Skin epidermis (tissue), 12 donors: Measurements from ENCODE around the gene ZNF256.
A peak's percentile ranks its signal among the peaks of the same experiment; 100 is the strongest.

Experiments
- H3K27ac ChIP-seq, 21 experiments: fragments of 200-600 bp; sonication (generic) in 11 of 21; one replicate each; pipeline ENCODE4 v1.5.0; 2020; ENCODE audit warnings: mild to moderate bottlenecking in 3 of 21, inconsistent platforms in 2 of 21, moderate library complexity in 2 of 21
- H3K4me3 ChIP-seq, 7 experiments: fragments of 200-600 bp; sonication (generic) in 2 of 7; one replicate each; pipeline ENCODE4 v1.5.0; 2020; ENCODE audit warnings: inconsistent platforms in 2 of 7, mild to moderate bottlenecking in 2 of 7, moderate library complexity in 1 of 7

ZNF256 gene

DNA sequence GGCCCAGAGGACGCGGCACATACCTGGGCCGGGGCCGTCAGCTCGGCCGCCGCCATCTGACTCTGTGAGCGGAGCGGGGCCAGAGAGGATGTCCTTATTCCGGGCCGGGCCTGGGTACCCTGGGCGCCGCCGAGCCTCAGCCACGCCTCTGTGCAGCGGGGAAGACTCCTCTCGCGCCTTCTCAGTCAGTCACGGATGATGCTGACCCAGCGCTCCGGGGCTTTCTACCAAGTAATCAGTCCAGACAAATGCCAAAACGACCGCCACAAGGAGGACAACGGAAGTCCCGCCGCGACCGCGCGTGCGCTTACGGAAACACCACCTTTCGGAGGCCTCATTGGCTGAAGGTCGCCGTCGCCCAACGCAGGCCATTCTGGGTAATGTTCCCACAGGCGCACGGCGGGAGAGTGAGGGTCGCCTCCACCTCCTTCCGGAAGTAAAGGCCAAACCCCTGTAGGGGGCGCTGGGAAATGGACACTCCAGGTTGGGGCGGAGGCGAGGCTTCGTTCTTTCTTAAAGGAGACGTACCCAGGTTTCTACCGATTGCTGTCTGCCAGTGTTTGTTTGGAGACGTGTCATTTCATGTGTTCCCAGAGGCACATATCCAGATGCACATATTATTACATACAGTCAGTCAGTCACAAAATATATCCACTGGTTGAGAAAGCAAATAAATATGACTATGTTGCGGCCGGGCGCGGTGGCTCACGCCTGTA lies at the start of gene ZNF256:
Gene ZNF256, minus strand, starts transcription at position 288 of the 716 bp plus-strand sequence. Its CDS starts 232 bp downstream, at position 56.
- H3K4me3 ChIP-seq = peak within 1 kb of the TSS; percentile 54 to 96 (median 83)
- peak within 1 kb of the TSS in 19 of 21 experiments; percentile 30 to 93 (median 82) for H3K27ac ChIP-seq

DNA sequence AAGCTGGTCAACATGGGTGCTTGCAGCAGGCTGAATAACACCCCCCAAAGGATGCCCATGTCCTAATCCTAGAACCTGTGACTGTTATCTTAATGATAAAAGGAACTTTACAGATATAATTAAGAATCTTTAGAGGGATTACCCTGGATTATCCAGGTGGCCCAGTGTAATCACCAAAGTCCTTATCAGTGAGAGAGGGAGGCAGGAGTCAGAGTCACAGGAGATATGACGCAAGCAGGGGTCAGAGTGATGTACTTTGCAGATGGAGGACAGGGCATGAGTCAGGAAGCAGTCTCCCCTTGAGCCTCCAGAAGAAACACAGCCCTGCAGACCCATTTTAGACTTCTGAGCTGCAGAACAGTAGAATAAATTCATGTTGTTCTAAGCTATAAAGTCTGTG lies 45.3 kb upstream of the ZNF256 start:
- Histone ChIP-seq H3K27ac (no peak overlapping the region), H3K4me3 (no peak overlapping the region)

- Histone ChIP-seq H3K4me3 (no peak overlapping the region), H3K27ac (no peak overlapping the region)
Measured at GRCh38 chr19:57978586-57979289, 31.2 kb upstream of the ZNF256 start.

GRCh38 chr19:57974434-57974833 lies 26.9 kb upstream of the ZNF256 start, which contains the start of gene C19orf18:
C19orf18 (minus strand) TSS chr19:57974534; CDS start chr19:57974432, 102 bp downstream.
- H3K4me3 ChIP-seq = no peak within 1 kb of the TSS
- no peak within 1 kb of the TSS for H3K27ac ChIP-seq

DNA sequence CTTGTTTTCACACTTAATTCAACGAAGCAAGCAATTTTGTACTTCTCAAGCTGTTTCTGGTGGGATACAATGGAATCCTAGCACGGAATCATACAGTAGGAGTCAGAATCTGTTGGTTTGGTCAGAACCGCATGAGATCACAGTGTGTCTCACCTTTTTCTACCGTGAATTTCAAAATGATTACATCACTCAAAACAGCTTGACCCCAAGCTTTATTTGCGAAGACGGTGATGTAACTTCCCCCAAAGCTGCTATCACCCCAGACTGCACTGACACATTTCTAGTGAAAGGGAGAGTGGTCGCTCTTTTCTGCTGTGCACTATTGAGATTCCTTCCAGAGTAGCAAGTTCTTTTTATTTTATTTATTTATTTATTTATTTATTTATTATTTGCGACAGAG lies 17.3 kb upstream of the ZNF256 start:
- no peak overlapping the region for H3K4me3 ChIP-seq

GRCh38 chr19:57961785-57962184 lies 14.3 kb upstream of the ZNF256 start:
- no peak overlapping the region for H3K27ac ChIP-seq
- H3K4me3 ChIP-seq = no peak overlapping the region

More for the DNA sequence above, 17.3 kb upstream of the ZNF256 start:
- H3K27ac ChIP-seq = no peak overlapping the region

DNA sequence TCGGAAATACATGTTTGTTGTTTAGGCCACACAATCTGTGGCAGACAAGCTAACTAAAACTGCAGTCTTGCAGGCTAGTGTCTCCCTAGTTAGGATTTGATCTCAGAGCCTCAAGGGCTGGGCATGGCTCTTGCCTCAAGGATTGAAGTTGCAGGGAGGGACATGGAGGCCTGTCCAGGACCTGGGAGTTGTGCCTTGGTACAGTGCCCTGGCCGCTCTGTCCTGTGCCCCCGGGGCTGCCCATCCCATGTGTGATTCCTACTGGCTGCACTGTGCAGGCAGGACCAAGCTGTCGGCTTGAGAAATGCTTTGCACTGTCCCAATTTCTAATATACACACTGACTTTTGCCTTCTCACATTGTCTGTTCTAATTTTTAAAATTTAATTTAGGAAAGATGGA lies 7.5 kb upstream of the ZNF256 start:
- H3K27ac ChIP-seq = no peak overlapping the region
- H3K4me3 ChIP-seq = no peak overlapping the region

GRCh38 chr19:57949702-57950101 lies 2.2 kb upstream of the ZNF256 start:
- Histone ChIP-seq H3K27ac (no peak overlapping the region), H3K4me3 (no peak overlapping the region)

GRCh38 chr19:57949296-57949695 lies 1.8 kb upstream of the ZNF256 start:
- H3K4me3 ChIP-seq = no peak overlapping the region
- H3K27ac ChIP-seq = no peak overlapping the region

- Histone ChIP-seq H3K27ac (peak overlapping the region in 19 of 21 experiments; percentile 30 to 93 (median 82)), H3K4me3 (peak overlapping the region; percentile 54 to 96 (median 83))
Measured at GRCh38 chr19:57947088-57947418, 453 bp downstream of the ZNF256 start.

DNA sequence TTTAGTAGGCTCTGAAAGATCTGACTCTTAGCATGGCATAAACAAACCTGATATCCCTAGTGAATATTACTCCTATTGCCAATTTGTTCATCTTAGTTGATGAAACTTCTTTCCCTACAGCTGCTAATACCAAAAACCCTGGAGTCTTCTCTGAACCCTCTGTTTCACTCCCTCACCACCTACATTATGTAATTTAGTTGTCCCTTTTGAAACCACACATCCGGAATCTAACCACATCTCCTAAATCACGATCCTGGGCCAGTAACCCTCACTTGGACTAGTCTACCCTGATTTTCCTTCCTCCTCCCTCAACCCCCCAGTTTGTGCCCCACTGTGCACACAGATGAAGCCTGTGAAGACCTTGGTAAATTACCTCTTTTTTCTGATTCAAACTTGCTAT lies 1.2 kb downstream of the ZNF256 start:
- H3K4me3 ChIP-seq = peak overlapping the region in 4 of 7 experiments; percentile 54 to 96 (median 79)
- no peak overlapping the region for H3K27ac ChIP-seq

DNA sequence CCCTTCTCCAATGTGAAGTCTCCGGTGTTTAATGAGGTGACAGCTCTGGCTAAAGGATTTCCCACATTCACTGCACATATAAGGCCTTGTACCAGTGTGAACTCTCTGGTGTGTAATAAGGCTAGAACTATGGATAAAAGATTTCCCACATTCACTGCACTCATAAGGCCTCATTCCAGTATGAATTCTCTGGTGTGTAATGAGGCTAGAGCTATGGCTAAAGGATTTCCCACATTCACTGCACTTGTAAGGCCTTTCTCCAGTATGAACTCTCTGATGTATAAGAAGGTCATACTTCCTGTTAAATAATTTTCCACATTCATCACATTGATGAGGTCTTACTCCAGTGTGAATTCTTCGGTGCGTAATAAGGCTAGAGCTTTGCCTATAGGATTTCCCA lies 5.9 kb downstream of the ZNF256 start:
- no peak overlapping the region for H3K4me3 ChIP-seq
- no peak overlapping the region for H3K27ac ChIP-seq

DNA sequence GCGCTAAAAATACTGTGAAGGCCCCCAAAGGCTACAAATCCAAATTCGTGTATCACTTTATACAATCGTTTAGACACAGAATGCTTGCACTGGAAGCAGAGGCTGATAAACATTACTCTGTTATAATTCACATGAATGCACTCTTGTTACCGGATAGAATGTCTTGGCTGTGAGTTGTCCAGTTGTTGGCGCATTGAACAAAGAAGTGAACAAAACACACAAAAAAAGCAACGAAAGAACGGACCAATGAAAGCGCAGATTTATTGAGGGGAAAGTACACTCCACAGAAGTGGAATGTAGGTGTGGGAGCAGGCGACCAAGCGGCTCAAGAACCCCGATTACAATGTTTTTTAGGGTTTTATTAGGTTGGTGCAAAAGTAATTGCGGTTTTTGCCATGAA lies 11.8 kb downstream of the ZNF256 start:
- Histone ChIP-seq H3K27ac (no peak overlapping the region), H3K4me3 (no peak overlapping the region)

DNA sequence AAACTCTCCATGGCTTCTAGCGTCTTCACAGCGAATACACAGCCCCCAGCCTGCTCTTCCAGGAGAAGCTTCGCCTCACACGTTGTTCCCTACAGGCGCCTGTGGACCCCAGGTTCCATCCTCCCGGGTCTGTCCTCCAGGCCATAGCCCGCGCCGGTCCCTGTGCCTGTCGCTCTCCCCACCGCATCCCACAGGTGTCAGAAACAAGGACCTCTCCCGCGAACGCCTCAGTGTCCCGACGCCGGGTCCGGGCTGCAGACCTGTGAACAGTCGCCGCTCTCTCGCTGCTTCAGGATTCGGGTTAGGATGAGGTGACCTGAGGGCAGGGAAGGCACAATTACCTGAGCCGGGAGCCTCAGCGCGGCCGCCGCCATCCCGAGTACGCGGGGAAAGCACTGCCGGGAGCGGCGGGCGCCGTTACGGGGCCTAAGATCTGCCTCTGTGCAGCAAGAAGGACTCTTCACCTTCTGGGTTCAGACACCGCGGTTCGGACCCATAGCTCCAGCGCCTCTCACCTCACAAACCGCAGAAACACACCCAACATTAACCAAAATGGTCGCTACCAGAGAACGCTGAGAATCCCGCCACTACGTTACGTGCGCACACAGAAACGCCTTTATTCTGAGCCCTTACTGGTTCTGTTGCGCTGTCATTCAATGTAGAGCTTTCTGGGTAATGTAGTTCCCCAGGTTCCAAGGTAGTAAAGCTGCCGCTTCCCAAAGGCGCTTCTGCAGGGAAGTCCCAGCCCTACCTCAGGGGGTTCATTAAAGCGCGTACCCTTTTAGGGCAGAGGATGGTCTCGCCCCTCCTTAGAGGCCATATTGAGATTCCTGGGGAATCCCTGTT lies 12.5 kb downstream of the ZNF256 start, which contains the start of gene ZNF418:
Gene ZNF418, minus strand, starts transcription at position 583 of the 846 bp plus-strand sequence. CDS start 1,580 bp downstream, outside the sequence.
- Histone ChIP-seq H3K4me3 (peak within 1 kb of the TSS; percentile 36 to 66 (median 48)), H3K27ac (peak within 1 kb of the TSS in 18 of 21 experiments; percentile 19 to 81 (median 63))

GRCh38 chr19:57927587-57927986 lies 19.9 kb downstream of the ZNF256 start:
- Histone ChIP-seq H3K27ac (no peak overlapping the region), H3K4me3 (no peak overlapping the region)

DNA sequence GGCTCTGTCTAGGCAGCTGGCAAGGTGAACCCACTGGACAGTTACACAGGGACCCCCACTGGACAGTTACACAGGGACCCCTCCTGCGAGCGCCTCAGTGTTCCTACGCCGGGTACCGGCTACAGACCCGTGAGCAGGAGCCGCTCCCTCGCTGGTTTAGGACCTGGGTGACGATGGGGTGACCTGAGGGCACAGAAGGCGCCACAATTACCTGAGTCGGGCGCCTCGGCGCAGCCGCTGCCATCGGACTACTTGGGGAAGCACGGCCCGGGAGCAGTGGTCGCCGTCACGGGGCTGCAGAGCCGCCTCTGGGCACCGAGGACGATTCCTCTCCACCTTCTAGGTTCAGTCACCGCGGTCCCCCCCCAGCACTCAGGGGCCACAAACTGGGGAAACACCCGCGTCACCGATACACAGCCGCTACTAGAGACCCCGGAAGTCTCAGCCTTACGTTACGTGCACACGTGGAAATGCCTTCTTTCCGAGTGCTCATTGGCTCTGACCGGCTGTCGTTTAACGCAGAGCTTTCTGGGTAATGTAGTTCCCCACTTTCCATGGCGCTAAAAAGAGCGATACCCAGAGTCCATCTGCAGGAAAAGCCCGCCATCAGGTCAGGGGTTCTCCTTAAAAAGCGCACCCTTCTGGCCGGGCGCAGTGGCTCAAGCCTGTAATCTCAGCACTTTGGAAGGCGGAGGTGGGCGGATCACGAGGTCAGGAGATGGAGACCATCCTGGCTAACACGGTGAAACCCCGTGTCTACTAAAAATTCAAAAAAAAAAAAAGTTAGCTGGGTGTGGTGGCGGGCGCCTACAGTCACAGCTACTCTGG lies 31.1 kb downstream of the ZNF256 start, which contains the start of gene ZNF417:
Gene ZNF417, minus strand, starts transcription at position 425 of the 828 bp plus-strand sequence. Its CDS starts 181 bp downstream, at position 244.
- H3K27ac ChIP-seq = peak within 1 kb of the TSS; percentile 37 to 93 (median 84)

GRCh38 chr19:57914531-57914930 lies 33.0 kb downstream of the ZNF256 start:
- Histone ChIP-seq H3K4me3 (no peak overlapping the region), H3K27ac (no peak overlapping the region)

More for the DNA sequence above, 31.1 kb downstream of the ZNF256 start, which contains the start of gene ZNF417:
- H3K4me3 ChIP-seq = peak within 1 kb of the TSS; percentile 67 to 97 (median 84)

GRCh38 chr19:57907394-57907793 lies 40.1 kb downstream of the ZNF256 start:
- Histone ChIP-seq H3K27ac (no peak overlapping the region), H3K4me3 (no peak overlapping the region)

DNA sequence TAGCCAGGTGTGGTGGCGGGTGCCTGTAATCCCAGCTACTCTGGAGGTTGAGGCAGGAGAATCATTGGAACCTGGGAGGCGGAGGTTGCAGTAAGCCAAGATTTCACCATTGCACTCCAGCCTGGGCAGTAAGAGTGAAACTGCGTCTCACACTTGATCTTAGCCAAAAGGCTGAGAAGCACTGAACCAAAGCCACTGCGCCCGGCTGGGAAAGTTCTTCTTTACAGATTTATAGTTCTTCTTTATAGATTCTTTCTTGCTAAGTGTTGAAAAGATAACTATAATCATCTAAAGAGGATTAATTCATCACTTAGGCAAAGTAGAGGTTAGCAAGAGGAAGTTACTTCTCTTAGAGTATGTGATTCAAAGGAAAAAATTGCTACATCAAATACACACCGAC lies 42.2 kb downstream of the ZNF256 start:
- Histone ChIP-seq H3K4me3 (no peak overlapping the region), H3K27ac (no peak overlapping the region)
